Mesodermal cell (in vitro differentiated cells): Measurements from ENCODE around the gene PAM16.
"Not testable (repeated sequence)": the region's sequence is repeated elsewhere in the genome, so short reads cannot be mapped to it uniquely, and the experiment has no call there.

Source experiments
- H3K27ac ChIP-seq: 2 replicates; pipeline ENCODE4 v1.7.0; 2013; ENCODE audit warnings: mild to moderate bottlenecking, low read depth, low read length, moderate library complexity; ENCODE audit not compliant: severe bottlenecking
- H3K36me3 ChIP-seq: 2 replicates; pipeline ENCODE4 v1.7.1; 2013; ENCODE audit warnings: mild to moderate bottlenecking, low read length, moderate library complexity; ENCODE audit not compliant: control insufficient read depth, insufficient read depth
- H3K4me1 ChIP-seq: one replicate; pipeline ENCODE4 v1.7.1; 2013; ENCODE audit warnings: mild to moderate bottlenecking, low read length; ENCODE audit not compliant: insufficient read depth, control insufficient read depth, poor library complexity, severe bottlenecking
- H3K4me3 ChIP-seq: 2 replicates; pipeline ENCODE4 v1.7.0; 2013; ENCODE audit warnings: low read length, control low read depth, mild to moderate bottlenecking; ENCODE audit not compliant: insufficient read depth, poor library complexity, severe bottlenecking; ENCODE audit errors: extremely low read depth
- H3K9me3 ChIP-seq: 2 replicates; pipeline ENCODE4 v1.7.1; 2013; ENCODE audit warnings: mild to moderate bottlenecking, low read length, moderate library complexity; ENCODE audit not compliant: control insufficient read depth
- WGBS, 2 experiments: methylation state at CpG; one replicate each; pipeline ENCODE4 v1.1.5; 2013; ENCODE audit warnings: missing lambda C conversion rate in 2 of 2; ENCODE audit not compliant: insufficient coverage in 2 of 2; 5-methylcytosine and 5-hydroxymethylcytosine counted together

PAM16 gene

DNA sequence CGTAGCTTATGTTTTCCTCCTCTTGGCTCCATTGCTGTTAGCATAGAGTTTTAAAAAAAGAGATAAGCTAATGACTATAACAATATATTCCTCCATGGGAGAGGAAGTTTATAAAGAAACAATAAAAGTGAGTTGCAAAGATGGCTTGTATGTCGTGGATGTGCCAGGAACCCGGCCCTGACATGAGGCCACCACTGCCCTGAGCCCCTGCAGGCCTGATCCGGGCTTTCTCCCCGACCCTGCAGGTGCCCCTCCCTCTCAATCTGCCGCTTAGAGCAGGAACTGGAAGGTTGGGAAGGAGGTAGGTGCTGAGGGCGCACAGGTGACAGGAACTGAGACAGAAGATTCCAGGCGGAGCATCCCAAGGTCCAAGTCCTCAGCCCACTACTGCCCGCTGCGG lies 11.7 kb downstream of the PAM16 start:
- Histone ChIP-seq H3K9me3 (peaks cover 4% of the 10 kb centered on the region), H3K4me1 (no peaks in the 10 kb centered on the region), H3K27ac (peak overlapping the region; percentile 10), H3K4me3 (no peak overlapping the region), H3K36me3 (peaks cover 66% of the 10 kb centered on the region)
- 83 to 94% methylated on average over 6 to 8 of the region's 10 CpGs for WGBS, 2 experiments

DNA sequence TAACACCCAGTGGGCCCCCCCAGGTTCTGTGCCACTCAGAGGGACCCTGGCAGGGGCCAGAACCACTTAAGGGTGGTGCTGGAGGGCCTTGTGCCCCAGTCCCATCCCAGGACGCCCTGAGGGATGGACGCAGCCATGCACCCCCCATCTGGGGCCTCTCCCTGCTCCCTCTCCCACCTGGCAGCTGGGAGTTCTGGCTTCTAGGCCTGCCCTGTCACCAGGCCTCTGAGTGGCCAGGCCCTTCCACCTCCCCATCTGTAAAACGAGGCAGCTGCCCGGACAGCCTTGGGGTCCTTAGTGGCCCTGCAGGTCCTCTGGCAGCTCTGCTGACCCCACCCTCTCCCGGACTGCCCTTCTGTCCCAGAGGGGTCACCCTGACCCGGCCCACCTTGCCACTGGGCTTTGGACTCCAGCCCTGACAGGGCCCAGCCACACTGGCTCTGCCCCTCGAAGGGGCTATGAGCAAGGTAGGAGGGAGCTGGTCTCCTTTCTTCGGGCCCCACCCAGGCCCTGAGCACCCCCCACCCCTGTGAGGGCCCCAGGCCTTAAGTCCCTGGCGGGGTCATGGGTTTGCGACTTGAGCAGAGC lies 12.3 kb downstream of the PAM16 start:
- Histone ChIP-seq H3K4me3 (no peak overlapping the region), H3K4me1 (no peaks in the 10 kb centered on the region), H3K27ac (no peak overlapping the region), H3K36me3 (peaks cover 67% of the 10 kb centered on the region), H3K9me3 (no peaks in the 10 kb centered on the region)
- 97 to 98% methylated on average over 7 to 9 of the region's 10 CpGs for WGBS, 2 experiments

DNA sequence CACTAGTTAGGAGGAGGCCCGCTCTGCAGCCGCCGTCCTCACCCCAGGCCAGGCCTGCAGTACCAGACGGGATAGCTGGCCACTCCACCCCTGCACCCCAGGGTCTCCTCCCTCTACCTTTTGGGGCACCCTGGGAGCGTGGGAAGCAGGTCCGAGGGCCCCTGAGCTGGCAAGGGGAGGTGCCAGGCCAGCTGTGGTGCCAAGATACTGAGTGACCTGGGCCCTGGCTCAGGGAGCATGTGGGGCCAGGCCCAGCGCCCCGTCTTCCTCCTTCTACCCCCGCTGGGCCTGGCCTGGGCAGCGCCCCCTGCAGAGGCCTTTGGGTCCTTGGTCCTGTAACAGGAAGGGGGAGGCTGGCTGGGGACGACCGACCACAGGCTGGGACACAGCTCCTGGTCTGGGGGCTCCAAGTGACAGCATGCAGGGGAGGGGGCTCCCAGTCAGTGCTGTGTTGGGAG lies 13.0 kb downstream of the PAM16 start:
- WGBS, 2 experiments = 95 to 96% methylated on average over 7 of the region's 12 CpGs
- Histone ChIP-seq H3K4me1 (no peaks in the 10 kb centered on the region), H3K27ac (no peak overlapping the region), H3K36me3 (peaks cover 70% of the 10 kb centered on the region), H3K4me3 (no peak overlapping the region), H3K9me3 (no peaks in the 10 kb centered on the region)

DNA sequence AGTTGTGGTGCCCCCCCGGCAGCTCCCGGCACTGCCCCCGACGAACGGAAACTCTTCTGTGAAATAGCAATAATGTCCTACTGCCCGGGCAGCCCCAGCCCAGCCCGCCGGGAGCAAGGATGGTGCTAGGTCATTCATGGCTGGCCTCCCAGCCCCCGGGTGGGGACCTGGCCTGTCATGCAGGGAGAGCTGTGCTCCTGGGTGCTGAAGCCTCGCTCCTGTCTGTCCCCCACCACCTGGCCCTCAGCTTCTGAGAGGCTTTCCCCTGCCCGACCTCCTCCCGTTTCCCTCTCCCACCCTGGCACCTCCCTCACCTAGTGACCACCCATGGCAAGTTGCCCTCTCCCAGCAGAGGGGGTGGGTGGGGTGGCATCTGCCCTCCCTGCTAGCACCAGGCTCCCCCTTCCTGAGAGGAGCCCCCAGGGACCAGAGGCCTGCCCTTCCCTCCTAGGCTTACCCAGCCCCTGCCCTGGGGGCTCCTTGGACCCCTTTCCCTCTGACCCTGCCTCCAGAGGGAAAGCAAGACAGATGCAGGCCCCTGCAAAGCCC lies 13.5 kb downstream of the PAM16 start:
- Histone ChIP-seq H3K36me3 (peaks cover 72% of the 10 kb centered on the region), H3K4me1 (no peaks in the 10 kb centered on the region), H3K27ac (no peak overlapping the region), H3K9me3 (no peaks in the 10 kb centered on the region), H3K4me3 (no peak overlapping the region)
- 93 to 99% methylated on average over 10 to 12 of the region's 12 CpGs for WGBS, 2 experiments

DNA sequence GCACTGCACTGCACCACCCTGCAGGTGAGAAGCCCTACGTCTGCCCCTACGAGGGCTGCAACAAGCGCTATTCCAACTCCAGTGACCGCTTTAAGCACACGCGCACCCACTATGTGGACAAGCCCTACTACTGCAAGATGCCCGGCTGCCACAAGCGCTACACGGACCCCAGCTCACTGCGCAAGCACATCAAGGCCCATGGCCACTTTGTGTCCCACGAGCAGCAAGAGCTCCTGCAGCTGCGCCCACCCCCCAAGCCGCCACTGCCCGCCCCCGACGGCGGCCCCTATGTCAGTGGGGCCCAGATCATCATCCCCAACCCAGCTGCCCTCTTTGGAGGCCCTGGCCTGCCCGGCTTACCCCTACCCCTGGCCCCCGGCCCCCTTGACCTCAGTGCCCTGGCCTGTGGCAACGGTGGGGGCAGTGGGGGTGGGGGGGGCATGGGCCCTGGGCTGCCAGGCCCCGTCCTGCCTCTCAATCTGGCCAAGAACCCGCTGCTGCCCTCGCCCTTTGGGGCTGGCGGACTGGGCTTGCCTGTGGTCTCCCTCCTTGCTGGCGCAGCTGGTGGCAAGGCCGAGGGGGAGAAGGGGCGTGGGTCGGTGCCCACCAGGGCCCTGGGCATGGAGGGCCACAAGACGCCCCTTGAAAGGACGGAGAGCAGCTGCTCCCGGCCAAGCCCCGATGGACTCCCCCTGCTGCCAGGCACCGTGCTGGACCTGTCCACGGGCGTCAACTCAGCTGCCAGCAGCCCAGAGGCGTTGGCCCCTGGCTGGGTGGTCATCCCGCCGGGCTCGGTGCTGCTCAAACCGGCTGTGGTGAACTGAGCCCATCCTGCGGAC lies 14.2 kb downstream of the PAM16 start:
- Histone ChIP-seq H3K4me3 (no peak overlapping the region), H3K36me3 (peaks cover 74% of the 10 kb centered on the region), H3K4me1 (no peaks in the 10 kb centered on the region), H3K27ac (no peak overlapping the region), H3K9me3 (no peaks in the 10 kb centered on the region)
- 94 to 95% methylated on average over 26 to 33 of the region's 41 CpGs for WGBS, 2 experiments

DNA sequence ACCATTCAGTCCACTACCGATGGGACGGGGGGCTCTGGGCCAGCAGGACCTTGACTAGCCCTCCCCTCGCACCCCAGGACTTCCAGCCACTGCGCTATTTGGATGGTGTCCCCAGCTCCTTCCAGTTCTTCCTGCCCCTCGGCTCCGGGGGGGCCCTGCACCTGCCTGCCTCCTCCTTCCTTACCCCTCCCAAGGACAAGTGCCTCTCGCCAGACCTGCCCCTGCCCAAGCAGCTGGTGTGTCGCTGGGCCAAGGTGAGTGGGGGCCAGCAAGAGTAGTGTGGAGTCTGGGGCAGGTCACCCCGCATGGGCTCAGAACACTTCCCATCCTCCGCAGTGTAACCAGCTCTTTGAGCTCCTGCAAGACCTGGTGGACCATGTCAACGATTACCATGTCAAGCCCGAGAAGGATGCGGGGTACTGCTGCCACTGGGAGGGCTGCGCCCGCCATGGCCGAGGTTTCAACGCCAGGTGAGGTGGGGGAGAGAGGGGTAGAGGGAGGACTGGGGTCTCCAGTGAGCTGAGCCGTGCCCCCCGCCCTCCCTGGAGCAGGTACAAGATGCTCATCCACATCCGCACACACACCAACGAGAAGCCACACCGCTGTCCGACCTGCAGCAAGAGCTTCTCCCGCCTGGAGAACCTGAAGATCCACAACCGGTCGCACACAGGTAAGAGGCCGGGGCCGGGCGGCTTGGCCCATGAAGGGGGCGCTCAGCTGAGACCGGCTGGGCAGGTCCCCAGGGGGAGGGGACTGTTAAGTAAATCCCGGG lies 16.2 kb downstream of the PAM16 start:
- Histone ChIP-seq H3K4me3 (no peak overlapping the region), H3K9me3 (no peaks in the 10 kb centered on the region), H3K36me3 (peaks cover 61% of the 10 kb centered on the region), H3K27ac (no peak overlapping the region), H3K4me1 (no peaks in the 10 kb centered on the region)
- 93 to 96% methylated on average over 28 to 29 of the region's 32 CpGs for WGBS, 2 experiments

DNA sequence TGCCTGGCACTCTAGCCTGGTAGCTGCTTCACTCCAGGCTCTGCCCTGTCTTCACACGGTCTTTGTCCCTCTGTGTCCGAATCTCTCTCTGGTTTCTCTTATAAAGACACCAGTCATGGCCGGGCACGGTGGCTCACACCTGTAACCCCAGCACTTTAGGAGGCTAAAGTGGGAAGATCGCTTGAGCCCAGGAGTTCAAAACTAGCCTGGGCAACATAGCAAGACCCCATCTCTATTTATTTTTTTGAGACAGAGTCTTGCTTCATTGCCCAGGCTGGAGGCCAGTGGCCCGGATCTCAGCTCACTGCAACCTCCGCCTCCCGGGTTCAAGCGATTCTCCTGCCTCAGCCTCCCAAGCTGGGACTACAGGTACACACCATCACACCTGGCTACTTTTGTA lies 17.4 kb downstream of the PAM16 start:
- WGBS, 2 experiments = 93 to 96% methylated on average over 9 of the region's 9 CpGs
- H3K9me3 ChIP-seq, H3K4me3 ChIP-seq, H3K27ac ChIP-seq: not testable (repeated sequence)
- peaks cover 11% of the 10 kb centered on the region for H3K4me1 ChIP-seq
- peaks cover 52% of the 10 kb centered on the region for H3K36me3 ChIP-seq

DNA sequence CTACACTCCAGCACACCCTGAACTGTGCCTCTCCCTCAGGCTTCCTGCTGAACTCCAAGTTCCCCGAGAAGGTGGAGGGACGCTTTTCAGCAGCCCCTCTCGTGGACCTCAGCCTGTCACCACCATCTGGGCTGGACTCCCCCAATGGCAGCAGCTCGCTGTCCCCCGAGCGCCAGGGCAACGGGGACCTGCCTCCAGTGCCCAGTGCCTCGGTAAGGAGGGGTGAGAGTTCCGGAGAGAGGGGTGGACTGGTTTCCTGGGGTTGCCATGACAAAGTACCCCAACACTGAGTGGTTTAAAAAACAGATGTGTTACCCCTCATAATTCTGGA lies 17.8 kb downstream of the PAM16 start:
- Histone ChIP-seq H3K9me3 (no peaks in the 10 kb centered on the region), H3K36me3 (peaks cover 48% of the 10 kb centered on the region), H3K4me1 (peaks cover 15% of the 10 kb centered on the region), H3K4me3 (no peak overlapping the region), H3K27ac (no peak overlapping the region)
- WGBS, 2 experiments = 96 to 98% methylated on average over 6 to 8 of the region's 9 CpGs

DNA sequence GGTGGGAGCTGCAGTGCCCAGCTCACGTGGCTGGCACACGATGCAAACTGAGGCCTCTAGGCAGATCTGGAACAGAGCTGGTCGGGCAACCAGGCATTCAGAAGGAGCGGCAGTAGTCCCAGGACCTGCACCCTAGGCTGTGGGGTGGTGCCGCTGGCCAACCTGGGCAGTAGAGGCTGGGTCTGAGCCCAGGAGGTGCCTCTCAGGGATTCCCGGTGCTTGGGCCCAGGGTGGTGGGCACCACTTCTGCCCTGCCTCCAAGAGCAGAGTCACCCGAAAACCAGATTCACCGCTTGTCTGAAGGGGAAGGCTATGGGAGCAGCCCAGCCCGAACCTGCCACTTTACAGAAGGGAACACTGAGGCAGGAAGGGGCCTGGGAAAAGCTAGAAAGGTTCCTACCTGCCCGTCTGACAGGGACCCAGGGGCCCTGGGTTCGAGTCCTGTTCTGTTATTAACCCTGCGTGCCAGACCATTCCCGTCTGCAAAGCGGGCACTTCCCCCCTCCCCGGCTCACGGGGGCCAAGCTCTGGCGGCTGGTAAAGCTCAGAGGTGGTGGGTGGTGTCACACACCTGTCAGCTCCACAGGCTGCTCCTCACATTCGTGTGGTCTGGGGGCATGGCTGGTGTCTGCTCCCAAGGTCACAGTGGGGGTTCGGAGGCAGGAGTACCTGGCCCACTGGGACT lies 18.4 kb downstream of the PAM16 start:
- H3K4me3 ChIP-seq = no peak overlapping the region
- 96% methylated on average over 16 to 18 of the region's 19 CpGs for WGBS, 2 experiments

DNA sequence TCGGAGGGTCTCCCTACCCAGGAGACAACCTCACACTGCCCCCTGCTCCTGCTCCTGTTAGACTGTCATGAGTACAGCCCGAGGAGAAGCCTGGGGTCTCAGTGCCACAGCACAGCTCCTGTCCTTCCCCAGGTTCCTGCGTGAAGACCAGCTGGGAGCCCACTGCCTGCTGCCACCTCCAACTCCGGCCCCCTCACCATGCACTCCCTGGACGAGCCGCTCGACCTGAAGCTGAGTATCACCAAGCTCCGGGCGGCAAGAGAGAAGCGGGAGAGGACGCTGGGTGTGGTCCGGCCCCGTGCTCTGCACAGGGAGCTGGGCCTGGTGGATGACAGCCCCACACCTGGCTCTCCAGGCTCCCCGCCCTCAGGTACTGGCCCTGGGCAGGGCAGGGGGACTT lies 19.0 kb downstream of the PAM16 start:
- peaks cover 23% of the 10 kb centered on the region for H3K4me1 ChIP-seq
- 94 to 98% methylated on average over 13 to 14 of the region's 14 CpGs for WGBS, 2 experiments
- no peak overlapping the region for H3K4me3 ChIP-seq
- no peak overlapping the region for H3K27ac ChIP-seq
- H3K36me3 ChIP-seq = peaks cover 37% of the 10 kb centered on the region
- no peaks in the 10 kb centered on the region for H3K9me3 ChIP-seq

More for the DNA sequence above, 18.4 kb downstream of the PAM16 start:
- Histone ChIP-seq H3K9me3 (no peaks in the 10 kb centered on the region), H3K4me1 (peaks cover 18% of the 10 kb centered on the region), H3K36me3 (peaks cover 44% of the 10 kb centered on the region), H3K27ac (no peak overlapping the region)
